PFSK-1 (cell line): ENCODE measurements around the gene C22orf39.

Experiments
- FOXP2 ChIP-seq: optimal IDR thresholded peaks from 2 replicates; pipeline ENCODE3; 2011; ENCODE audit warnings: borderline replicate concordance, control low read depth, inconsistent platforms; ENCODE audit not compliant: insufficient read depth; ENCODE audit errors: extremely low read length, extremely low read depth
- POLR2AphosphoS5 ChIP-seq: IDR thresholded peaks from 2 replicates; pipeline ENCODE4 v1.6.1; 2012; ENCODE audit warnings: low read depth, mild to moderate bottlenecking, control low read depth, low read length, moderate library complexity
- REST ChIP-seq, 2 experiments: IDR thresholded peaks; 2 replicates each; pipeline versions ENCODE4 v1.6.1 to v1.8.0; 2011 to 2012; ENCODE audit warnings: low read depth in 2 of 2, low read length in 2 of 2, control low read depth in 1 of 2, inconsistent platforms in 1 of 2, mild to moderate bottlenecking in 1 of 2, moderate library complexity in 1 of 2; ENCODE audit not compliant: insufficient read depth in 1 of 2
- SIN3A ChIP-seq: IDR thresholded peaks from 2 replicates; pipeline ENCODE4 v1.6.1; 2012; ENCODE audit warnings: mild to moderate bottlenecking, low read length, moderate library complexity, borderline replicate concordance; ENCODE audit not compliant: insufficient read depth
- TAF1 ChIP-seq: IDR thresholded peaks from 2 replicates; pipeline ENCODE4 v1.6.1; 2012; ENCODE audit warnings: low read length, control low read depth, borderline replicate concordance; ENCODE audit not compliant: insufficient read depth

C22orf39 gene

DNA sequence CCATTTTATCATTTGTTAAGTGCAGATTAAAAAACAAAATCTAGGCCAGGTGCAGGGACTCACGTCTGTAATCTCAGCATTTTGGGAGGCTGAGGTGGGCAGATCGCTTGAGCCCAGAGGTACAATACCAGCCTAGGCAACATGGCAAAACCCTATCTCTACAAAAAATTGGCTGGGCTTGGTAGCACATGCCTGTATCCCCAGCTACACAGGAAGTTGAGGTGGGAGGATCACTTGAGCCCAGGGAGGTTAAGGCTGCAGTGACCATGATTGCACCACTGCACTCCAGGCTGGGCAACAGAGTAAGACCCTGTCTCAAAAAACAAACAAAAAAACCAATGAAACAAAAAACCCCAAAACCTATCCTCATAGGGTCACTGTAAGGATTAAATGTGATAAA lies 48.9 kb downstream of the C22orf39 start:
- TF ChIP-seq SIN3A (no peak), REST (IDR thresholded peaks at IDR 0.05; ENCODE audit: insufficient read depth in 1 of 2, low read depth in 2 of 2, low read length in 2 of 2) (no peak), POLR2AphosphoS5 (no peak), TAF1 (no peak)

DNA sequence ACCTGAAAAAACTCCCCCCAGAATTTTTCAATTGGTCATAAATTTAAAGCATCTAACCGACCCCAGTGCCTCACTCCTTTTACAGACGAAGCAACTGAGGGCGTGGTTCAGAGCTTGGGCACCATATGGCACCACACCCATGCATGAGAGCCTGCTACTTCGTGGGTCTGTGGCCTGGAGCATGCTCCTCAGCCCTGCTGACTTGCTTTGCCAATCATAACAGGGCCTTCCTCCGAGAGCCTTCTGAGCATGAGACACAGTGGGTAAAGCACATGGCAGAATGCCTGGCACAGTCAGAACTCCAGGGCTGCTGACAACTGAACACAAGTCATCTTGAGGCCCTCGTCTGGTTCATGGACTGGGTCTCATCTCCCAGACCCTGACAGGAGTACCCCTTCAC lies 49.3 kb downstream of the C22orf39 start:
- no peak for TF ChIP-seq POLR2AphosphoS5

- TF ChIP-seq SIN3A (no peak), FOXP2 (no peak), REST (IDR thresholded peaks at IDR 0.05; ENCODE audit: insufficient read depth in 1 of 2, low read depth in 2 of 2, low read length in 2 of 2) (no peak), TAF1 (no peak)
These were observed 49.8 kb downstream of the C22orf39 start for GRCh38 chr22:19397734-19398104.

DNA sequence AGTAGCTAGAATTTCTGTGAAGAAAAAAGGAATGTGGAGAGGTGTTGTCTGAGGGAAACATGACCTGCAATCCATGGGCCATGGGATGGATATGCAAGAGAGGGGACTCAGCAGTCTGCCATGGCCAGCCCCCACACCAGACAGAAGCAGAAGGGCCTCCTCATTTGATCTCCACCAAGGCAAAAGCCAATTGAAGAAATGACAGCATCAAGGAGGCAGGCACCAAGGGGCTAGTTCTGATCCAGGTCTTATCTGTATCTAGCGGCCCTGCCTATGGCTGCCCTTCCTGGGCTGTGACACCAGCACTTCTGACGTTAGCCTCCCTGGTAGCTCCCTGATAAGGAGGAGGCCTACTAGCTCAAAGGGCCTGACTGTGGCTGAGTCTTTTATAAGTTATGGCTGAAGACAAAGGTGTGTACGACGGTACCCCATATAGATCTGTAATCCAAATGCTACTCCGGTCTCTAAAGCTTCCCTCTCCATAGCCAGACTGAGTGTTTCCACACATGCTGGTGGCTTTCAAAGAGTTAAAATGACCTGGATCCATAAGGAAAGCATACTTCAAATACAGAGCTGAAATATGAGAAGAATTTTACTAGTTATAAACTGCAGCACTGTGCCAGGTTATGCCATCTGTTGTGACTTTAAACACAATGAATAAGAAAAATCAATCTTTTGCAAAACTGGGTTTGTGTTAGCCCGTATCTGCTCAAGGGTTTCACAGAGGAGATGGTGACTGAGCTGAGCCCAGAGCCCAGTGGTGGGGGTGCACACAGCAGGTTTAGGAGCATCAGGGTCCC lies 50.4 kb downstream of the C22orf39 start:
- TF ChIP-seq FOXP2 = no peak
- TF ChIP-seq REST (IDR thresholded peaks at IDR 0.05; ENCODE audit: insufficient read depth in 1 of 2, low read depth in 2 of 2, low read length in 2 of 2) = no peak
- no peak for TF ChIP-seq SIN3A
- TF ChIP-seq TAF1 = no peak

GRCh38 chr22:19396561-19396933 lies 51.0 kb downstream of the C22orf39 start:
- TF ChIP-seq SIN3A = no peak
- TF ChIP-seq REST (IDR thresholded peaks at IDR 0.05; ENCODE audit: insufficient read depth in 1 of 2, low read depth in 2 of 2, low read length in 2 of 2) = no peak
- TF ChIP-seq FOXP2 = no peak
- no peak for TF ChIP-seq TAF1
- no peak for TF ChIP-seq POLR2AphosphoS5
